ENCODE measurements around the gene CAPZA1.
"Not testable (repeated sequence)": the region's sequence is repeated elsewhere in the genome, so short reads cannot be mapped to it uniquely, and the experiment has no call there.

CAPZA1 gene

DNA sequence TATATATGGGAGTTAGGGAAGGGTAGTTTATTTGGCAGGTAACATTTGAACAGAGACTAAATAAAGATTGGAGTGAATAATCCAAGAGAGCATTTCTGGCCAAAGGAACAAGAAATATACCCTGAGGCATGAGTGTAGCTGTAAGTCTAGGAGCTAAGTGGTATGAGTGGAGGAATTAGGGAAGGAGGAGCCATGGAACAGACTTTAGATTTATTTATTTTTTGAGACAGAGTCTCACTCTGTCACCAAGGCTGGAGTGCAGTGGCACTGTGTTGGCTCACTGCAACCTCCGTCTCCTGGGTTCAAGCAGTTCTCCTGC lies 18.4 kb downstream of the CAPZA1 start:
- DNase-seq (ENCODE audit: insufficient read length, low spot score) (no peak), FAIRE-seq (no peak)
- TF ChIP-seq CTCF (IDR thresholded peaks at IDR 0.05; ENCODE audit: insufficient read depth, missing control alignments): no peak

- DNase-seq (ENCODE audit: insufficient read length, low spot score); FAIRE-seq: not testable (repeated sequence)
Measured at GRCh38 chr1:112640437-112640836, 20.8 kb downstream of the CAPZA1 start.

GRCh38 chr1:112643080-112643479 lies 23.4 kb downstream of the CAPZA1 start:
- TF ChIP-seq CTCF (IDR thresholded peaks at IDR 0.05; ENCODE audit: insufficient read depth, missing control alignments): no peak
- DNase-seq (ENCODE audit: insufficient read length, low spot score): no peak
- no peak for FAIRE-seq

DNA sequence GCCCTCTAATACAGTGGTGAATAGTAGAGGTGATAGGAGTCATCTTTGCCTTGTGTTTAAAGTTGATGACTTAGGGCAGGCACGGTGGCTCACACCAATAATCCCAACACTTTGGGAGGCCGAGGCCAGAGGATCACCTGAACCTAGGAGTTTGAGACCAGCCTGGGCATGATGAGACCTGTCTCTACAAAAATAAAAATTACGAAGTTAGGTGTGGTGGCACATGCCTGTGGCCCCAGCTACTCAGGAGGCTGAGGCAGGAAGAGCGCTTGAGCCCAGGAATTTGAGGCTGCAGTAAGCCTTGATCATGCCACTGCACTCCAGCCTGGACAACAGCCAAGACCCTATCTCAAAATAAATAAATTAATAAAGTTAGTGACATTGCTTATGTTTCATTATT lies 26.6 kb downstream of the CAPZA1 start:
- no peak for TF ChIP-seq CTCF (IDR thresholded peaks at IDR 0.05; ENCODE audit: insufficient read depth, missing control alignments)
- no peak for DNase-seq (ENCODE audit: insufficient read length, low spot score)
- FAIRE-seq: no peak

DNA sequence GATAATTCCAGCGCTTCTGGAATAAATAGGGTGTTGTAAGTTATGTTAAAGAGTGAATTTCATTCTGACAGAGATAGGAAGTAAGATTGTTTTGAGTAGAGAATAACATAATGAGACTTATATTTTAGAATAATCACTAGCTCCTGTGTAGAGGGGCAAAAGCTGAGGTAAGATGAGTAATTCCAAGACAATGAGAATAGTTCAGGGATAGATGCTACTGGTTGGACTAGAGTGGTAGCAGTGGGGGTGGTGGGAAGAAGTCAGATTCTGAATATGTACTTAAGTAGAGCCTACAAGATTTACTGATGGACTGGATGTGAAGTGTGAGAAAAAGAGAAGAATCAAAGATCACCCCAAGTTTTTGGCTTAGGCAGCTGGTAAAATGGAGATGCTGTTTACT lies 31.6 kb downstream of the CAPZA1 start:
- DNase-seq (ENCODE audit: insufficient read length, low spot score) (no peak), FAIRE-seq (no peak)
- TF ChIP-seq CTCF (IDR thresholded peaks at IDR 0.05; ENCODE audit: insufficient read depth, missing control alignments): no peak

GRCh38 chr1:112665857-112666256 lies 46.2 kb downstream of the CAPZA1 start:
- DNase-seq (ENCODE audit: insufficient read length, low spot score) (no peak), FAIRE-seq (no peak)
- TF ChIP-seq CTCF (IDR thresholded peaks at IDR 0.05; ENCODE audit: insufficient read depth, missing control alignments): no peak

- no peak for DNase-seq (ENCODE audit: insufficient read length, low spot score)
- no peak for FAIRE-seq
- no peak for TF ChIP-seq CTCF (IDR thresholded peaks at IDR 0.05; ENCODE audit: insufficient read depth, missing control alignments)
Measured at GRCh38 chr1:112666946-112667345, 47.3 kb downstream of the CAPZA1 start.

DNA sequence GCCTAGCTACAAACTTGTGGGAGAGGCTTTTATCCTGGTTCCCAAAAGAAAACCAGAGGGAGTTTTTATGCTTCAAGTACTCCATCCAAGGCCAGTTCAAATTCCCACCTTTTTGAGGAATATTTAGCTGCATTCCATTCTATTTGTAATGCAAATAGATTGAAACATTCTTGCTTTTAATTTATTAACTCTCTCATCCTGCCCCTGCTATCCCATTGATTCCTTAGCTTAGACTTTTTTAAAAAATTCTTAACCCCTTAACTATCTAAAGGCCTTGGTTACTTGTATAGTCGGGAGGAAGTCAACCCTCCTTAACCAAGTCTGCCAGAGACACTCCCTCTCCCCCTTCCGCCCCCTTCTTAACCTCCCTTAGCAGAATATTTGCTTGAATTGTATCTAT lies 52.4 kb downstream of the CAPZA1 start:
- DNase-seq (ENCODE audit: insufficient read length, low spot score) (no peak), FAIRE-seq (no peak)
- TF ChIP-seq CTCF (IDR thresholded peaks at IDR 0.05; ENCODE audit: insufficient read depth, missing control alignments): no peak
